Psoas muscle (tissue), 8 donors: ENCODE results near the gene PPCDC. TPM values are rescaled to one million over a fixed set of nuclear protein-coding genes. Genes with fewer than 3 reads are reported as not detected.

Source experiments
- ATAC-seq, 4 donors: fragments of 200-7000 bp; cut with Tn5 transposase; one replicate each; pipeline ENCODE4 v1.9.1; 2020; ENCODE audit warnings: moderate library complexity in 3 of 4, mild to moderate bottlenecking in 2 of 4
- DNase-seq, 2 donors: peaks; one replicate each; pipeline ENCODE4 v3.0.0-alpha.2; 2020
- H3K27ac ChIP-seq: fragments of 200-600 bp; one replicate; pipeline ENCODE4 v1.8.0; 2022
- H3K27me3 ChIP-seq, 3 donors: fragments of 200-600 bp in 1 of 3; one replicate each; pipeline versions ENCODE4 v1.6.1 to v1.8.0; 2013 to 2022; ENCODE audit warnings: low read length in 2 of 3, mild to moderate bottlenecking in 2 of 3, moderate library complexity in 1 of 3; ENCODE audit not compliant: insufficient read depth in 3 of 3
- H3K36me3 ChIP-seq, 2 donors: fragments of 200-600 bp in 1 of 2; one replicate each; pipeline versions ENCODE4 v1.6.1 to v1.8.0; 2013 to 2022; ENCODE audit warnings: low read depth in 1 of 2, mild to moderate bottlenecking in 1 of 2, moderate library complexity in 1 of 2; ENCODE audit not compliant: insufficient read depth in 1 of 2
- H3K4me1 ChIP-seq: fragments of 200-600 bp; one replicate; pipeline ENCODE4 v1.8.0; 2022
- H3K4me3 ChIP-seq: fragments of 200-600 bp; one replicate; pipeline ENCODE4 v1.8.0; 2022; ENCODE audit warnings: mild to moderate bottlenecking
- H3K9me3 ChIP-seq: fragments of 200-600 bp; one replicate; pipeline ENCODE4 v1.8.0; 2022
- WGBS, 3 donors: extraction: QIAGEN DNeasy Blood & Tissue Kit; methylation state at CpG; one replicate each; pipeline versions ENCODE4 v1.1.6 to v1.1.7; 2013; 5-methylcytosine and 5-hydroxymethylcytosine counted together
- intact Hi-C, 2 donors: fragments of 100-400 bp; cut with DNase I; formaldehyde crosslinking; loops; one replicate each; pipeline versions ENCODE4 v1.11.0 to v1.14.2; 2022
- polyA plus RNA-seq, 3 donors: library from polyadenylated mRNA; stranded (reverse); fragments of 200-250 nt; gene quantifications; one replicate each; pipeline ENCODE4 v1.2.3, GENCODE V29; 2013
- total RNA-seq, 4 donors: library from RNA; stranded (reverse); fragmentation: NEBNext Ultra II Directional in 2 of 4; extraction: Animal tissue kit (Norgen Biotek cat#: 25700) in 2 of 4; gene quantifications; one replicate each; pipeline versions ENCODE4 v1.2.1 to v1.2.4, GENCODE V29; 2021 to 2023
- TF ChIP-seq, protein P1 (sequence below): fragments of 200-600 bp; IDR thresholded peaks from one replicate; pipeline ENCODE4 v1.8.0; 2022; ENCODE audit warnings: antibody characterized with exemption
- donor health status: healthy with polysubstance abuse.
- donor health status: DM: no; HTN: no; CAD: no; lungs with moderate emphysema.
- donor health status: Bipolar disorder and iron deficiency.
- donor health status: healthy.
- donor health status: DM: yes; HTN: yes; CAD: no.
- donor health status: DM: no; HTN: no; CAD: no.
- donor health status: DM: no; HTN: no; CAD: no.
- donor health status: DM: yes; HTN: yes; CAD: no.

The PPCDC gene
- total and polyA plus RNA-seq, 7 donors = 2.4 to 26.1 (median 11.7) TPM

DNA sequence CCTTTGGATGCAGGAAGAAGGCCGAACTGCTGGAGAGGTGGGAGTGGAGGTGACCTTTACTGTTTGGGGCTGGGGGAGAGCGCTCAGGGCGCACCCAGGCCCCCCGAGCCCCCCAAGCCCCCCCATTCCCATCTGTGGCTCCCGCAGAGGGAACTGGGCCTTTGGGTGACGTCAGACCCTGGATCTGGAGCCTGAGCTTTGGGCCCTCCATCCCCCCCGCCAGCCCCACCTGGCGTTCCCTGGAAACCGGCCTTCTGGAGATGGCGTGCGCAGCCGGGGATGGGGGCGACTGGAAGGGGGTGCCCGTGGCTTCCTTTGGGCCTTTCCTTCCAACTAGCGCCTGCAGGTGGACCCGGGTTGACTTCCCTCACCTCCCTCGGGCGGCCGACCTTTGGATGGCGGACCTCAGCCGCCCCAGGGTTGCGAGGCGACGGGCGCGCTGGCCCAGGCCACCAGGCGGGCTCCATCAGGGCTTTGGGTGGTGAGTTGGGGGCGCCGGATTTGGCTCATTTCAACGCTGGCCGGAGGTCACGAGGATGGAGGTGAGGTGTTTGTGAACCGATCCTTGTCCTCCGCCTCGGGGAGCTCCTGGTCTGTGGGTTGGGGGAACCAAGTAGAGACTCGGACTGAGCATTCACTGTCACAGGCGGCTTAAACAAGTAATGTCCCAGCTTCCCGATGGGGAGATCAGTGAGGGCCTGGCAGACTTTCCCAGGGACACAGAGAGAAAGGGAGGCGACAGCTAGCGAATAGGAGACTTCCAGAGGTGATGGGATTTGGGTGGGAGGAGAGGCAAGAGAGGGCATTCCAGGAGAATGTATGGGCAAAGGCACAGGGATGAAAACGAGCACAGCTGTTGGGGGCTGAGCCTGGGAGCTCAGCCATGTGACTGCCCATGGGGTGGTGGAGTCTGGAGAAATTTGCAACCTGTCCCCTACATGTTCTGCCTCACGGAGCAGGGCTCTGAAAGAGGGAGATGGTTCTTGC lies 27.3 kb upstream of the PPCDC start:
- 5 to 7% (median 7%) methylated on average over 36 to 42 of the region's 42 CpGs for WGBS, 3 donors
- no peaks in the 10 kb centered on the region for H3K9me3 ChIP-seq
- intact Hi-C loops = no loop called here
- peaks cover 5% of the 10 kb centered on the region for H3K4me1 ChIP-seq
- TF ChIP-seq, protein P1, sequence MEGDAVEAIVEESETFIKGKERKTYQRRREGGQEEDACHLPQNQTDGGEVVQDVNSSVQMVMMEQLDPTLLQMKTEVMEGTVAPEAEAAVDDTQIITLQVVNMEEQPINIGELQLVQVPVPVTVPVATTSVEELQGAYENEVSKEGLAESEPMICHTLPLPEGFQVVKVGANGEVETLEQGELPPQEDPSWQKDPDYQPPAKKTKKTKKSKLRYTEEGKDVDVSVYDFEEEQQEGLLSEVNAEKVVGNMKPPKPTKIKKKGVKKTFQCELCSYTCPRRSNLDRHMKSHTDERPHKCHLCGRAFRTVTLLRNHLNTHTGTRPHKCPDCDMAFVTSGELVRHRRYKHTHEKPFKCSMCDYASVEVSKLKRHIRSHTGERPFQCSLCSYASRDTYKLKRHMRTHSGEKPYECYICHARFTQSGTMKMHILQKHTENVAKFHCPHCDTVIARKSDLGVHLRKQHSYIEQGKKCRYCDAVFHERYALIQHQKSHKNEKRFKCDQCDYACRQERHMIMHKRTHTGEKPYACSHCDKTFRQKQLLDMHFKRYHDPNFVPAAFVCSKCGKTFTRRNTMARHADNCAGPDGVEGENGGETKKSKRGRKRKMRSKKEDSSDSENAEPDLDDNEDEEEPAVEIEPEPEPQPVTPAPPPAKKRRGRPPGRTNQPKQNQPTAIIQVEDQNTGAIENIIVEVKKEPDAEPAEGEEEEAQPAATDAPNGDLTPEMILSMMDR = no peak
- no peak for ATAC-seq
- no peak overlapping the region for H3K27ac ChIP-seq
- H3K27me3 ChIP-seq = peaks cover 0 to 55% (median 6%) of the 10 kb centered on the region in 3 donors
- no peaks in the 10 kb centered on the region for H3K36me3 ChIP-seq
- H3K4me3 ChIP-seq = peak overlapping the region; percentile 64
- peak in 1 of 2 donors; percentile 26 for DNase-seq

DNA sequence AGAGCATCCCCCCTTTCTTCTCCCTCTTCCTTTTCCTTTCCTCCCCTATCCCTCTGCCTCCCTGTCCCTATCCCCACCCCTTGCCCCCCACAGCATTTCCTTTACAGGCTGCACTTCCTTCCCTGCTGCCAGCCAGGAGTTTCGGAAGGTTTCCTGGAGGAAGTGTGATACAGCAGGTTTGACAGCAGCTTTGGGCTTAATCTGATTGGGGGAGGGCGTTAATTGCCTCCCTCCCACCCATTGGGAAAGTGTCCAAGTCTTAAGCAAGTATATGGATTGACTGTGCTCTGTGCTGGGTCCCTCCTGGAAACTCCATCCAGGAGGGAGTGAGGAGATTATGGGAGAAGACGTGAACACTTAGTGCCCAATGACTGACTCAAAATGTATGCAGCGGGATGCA lies 26.2 kb upstream of the PPCDC start:
- WGBS, 3 donors = 55 to 61% (median 59%) methylated on average over 4 of the region's 4 CpGs

DNA sequence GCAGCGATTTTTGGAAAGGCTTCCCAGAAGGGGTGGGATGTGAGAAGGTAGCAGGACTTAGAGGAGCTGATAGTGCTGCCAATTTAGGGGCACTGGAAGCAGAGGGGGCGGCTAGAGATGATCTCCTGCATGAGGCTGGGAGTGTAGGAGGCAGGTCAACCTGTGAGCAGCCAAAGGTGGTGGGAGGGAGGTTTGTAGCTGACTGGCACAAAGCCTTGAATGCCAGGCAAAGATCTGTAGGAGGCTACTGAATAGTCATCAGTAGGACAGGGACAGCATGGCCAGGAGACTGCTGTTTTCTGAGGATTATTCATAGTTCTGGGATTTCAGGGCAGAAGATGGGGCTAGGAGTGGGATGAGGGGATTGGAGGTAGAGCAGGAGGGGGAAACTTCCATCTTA lies 25.8 kb upstream of the PPCDC start:
- no peaks in the 10 kb centered on the region for H3K36me3 ChIP-seq
- peaks cover 5% of the 10 kb centered on the region for H3K4me1 ChIP-seq
- H3K27ac ChIP-seq = no peak overlapping the region
- ATAC-seq (no peak), DNase-seq (no peak)
- peaks cover 0 to 58% (median 6%) of the 10 kb centered on the region in 3 donors for H3K27me3 ChIP-seq
- H3K4me3 ChIP-seq = no peak overlapping the region
- TF ChIP-seq, protein P1 = no peak
- H3K9me3 ChIP-seq = no peaks in the 10 kb centered on the region
- intact Hi-C loops = no loop called here
- WGBS, 3 donors = 65 to 77% (median 68%) methylated on average over 2 of the region's 2 CpGs

More for the DNA sequence above, 26.2 kb upstream of the PPCDC start:
- H3K27ac ChIP-seq = no peak overlapping the region
- peaks cover 5% of the 10 kb centered on the region for H3K4me1 ChIP-seq
- no peaks in the 10 kb centered on the region for H3K9me3 ChIP-seq
- H3K36me3 ChIP-seq = no peaks in the 10 kb centered on the region
- H3K27me3 ChIP-seq = peaks cover 0 to 55% (median 6%) of the 10 kb centered on the region in 3 donors
- intact Hi-C loops = no loop called here
- no peak for DNase-seq
- no peak for ATAC-seq
- no peak overlapping the region for H3K4me3 ChIP-seq
- TF ChIP-seq, protein P1 = no peak

DNA sequence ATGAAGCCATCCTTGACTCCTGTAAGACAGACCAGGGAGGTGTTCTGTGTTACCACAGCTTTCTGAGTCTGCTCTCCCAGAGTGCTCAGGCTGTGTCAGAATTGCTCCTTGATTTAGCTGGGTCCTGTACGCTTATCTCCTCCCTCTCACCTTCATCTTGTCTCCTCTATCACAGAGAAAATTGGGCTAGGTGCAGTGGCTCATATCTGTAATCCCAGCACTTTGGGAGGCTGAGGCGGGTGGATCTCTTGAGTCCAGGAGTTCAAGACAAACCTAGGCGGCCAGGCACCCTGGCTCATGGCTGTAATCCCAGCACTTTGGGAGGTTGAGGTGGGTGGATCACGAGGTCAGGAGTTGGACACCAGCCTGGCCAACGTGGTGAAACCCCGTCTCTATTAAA lies 22.1 kb upstream of the PPCDC start:
- H3K4me3 ChIP-seq = no peak overlapping the region
- H3K27me3 ChIP-seq = peaks cover 0 to 50% (median 2%) of the 10 kb centered on the region in 3 donors
- H3K4me1 ChIP-seq = no peaks in the 10 kb centered on the region
- H3K36me3 ChIP-seq = no peaks in the 10 kb centered on the region
- H3K27ac ChIP-seq = no peak overlapping the region
- 69 to 75% (median 74%) methylated on average over 6 of the region's 6 CpGs for WGBS, 3 donors
- DNase-seq (no peak), ATAC-seq (no peak)
- intact Hi-C loops = no loop called here
- TF ChIP-seq, protein P1 = no peak
- H3K9me3 ChIP-seq = no peaks in the 10 kb centered on the region
